Measurements from ENCODE around the gene SMAD3. TPM values are rescaled to one million over a fixed set of nuclear protein-coding genes. Genes with fewer than 3 reads are reported as not detected.

The SMAD3 gene
- total RNA-seq, 2 donors from 2014 or later, result 47.9 to 78.5 TPM

GRCh38 chr15:67063689-67064606, 1.5 kb upstream of the SMAD3 start:
- Histone ChIP-seq H3K36me3 (no peaks in the 10 kb centered on the region), H3K4me1 (ENCODE audit: control insufficient read depth in 1 of 2, low read depth in 2 of 2) (peaks cover 14 to 40% of the 10 kb centered on the region in 2 donors), H3K27me3 (replicated peaks; ENCODE audit: insufficient read depth) (no peaks in the 10 kb centered on the region), H3K9me3 (no peaks in the 10 kb centered on the region), H3K4me3 (no peak overlapping the region), H3K27ac (peak overlapping the region; percentile 72 to 89)
- TF ChIP-seq CTCF (IDR thresholded peaks at IDR 0.05), result no peak
- ATAC-seq (ENCODE audit: insufficient number of reproducible peaks, low FRiP score, low read depth) (no peak), DNase-seq (ENCODE audit: low spot score) (no peak)

GRCh38 chr15:67064607-67065530, 533 bp upstream of the SMAD3 start:
- H3K27me3 ChIP-seq (replicated peaks; ENCODE audit: insufficient read depth), result no peaks in the 10 kb centered on the region
- H3K36me3 ChIP-seq, result no peaks in the 10 kb centered on the region
- ATAC-seq (ENCODE audit: insufficient number of reproducible peaks, low FRiP score, low read depth) (no peak), DNase-seq (ENCODE audit: low spot score) (no peak)
- peak overlapping the region; percentile 94 for H3K4me3 ChIP-seq
- no peaks in the 10 kb centered on the region for H3K9me3 ChIP-seq
- H3K4me1 ChIP-seq (ENCODE audit: control insufficient read depth in 1 of 2, low read depth in 2 of 2), result peaks cover 18 to 40% of the 10 kb centered on the region in 2 donors
- peak overlapping the region; percentile 72 to 89 for H3K27ac ChIP-seq
- no peak for TF ChIP-seq CTCF (IDR thresholded peaks at IDR 0.05)

- Histone ChIP-seq H3K4me3 (peak overlapping the region; percentile 94), H3K27ac (peak overlapping the region; percentile 95), H3K4me1 (ENCODE audit: control insufficient read depth in 1 of 2, low read depth in 2 of 2) (peaks cover 22 to 53% of the 10 kb centered on the region in 2 donors), H3K27me3 (replicated peaks; ENCODE audit: insufficient read depth) (no peaks in the 10 kb centered on the region), H3K36me3 (no peaks in the 10 kb centered on the region), H3K9me3 (no peaks in the 10 kb centered on the region)
- DNase-seq (ENCODE audit: low spot score), result no peak
- no peak for ATAC-seq (ENCODE audit: insufficient number of reproducible peaks, low FRiP score, low read depth)
- no peak for TF ChIP-seq CTCF (IDR thresholded peaks at IDR 0.05)
Measured at GRCh38 chr15:67066041-67066958, 898 bp downstream of the SMAD3 start.

- H3K4me3 ChIP-seq, result peak overlapping the region; percentile 94
- no peak for DNase-seq (ENCODE audit: low spot score)
- H3K27me3 ChIP-seq (replicated peaks; ENCODE audit: insufficient read depth), result no peaks in the 10 kb centered on the region
- H3K36me3 ChIP-seq, result no peaks in the 10 kb centered on the region
- no peak for TF ChIP-seq CTCF (IDR thresholded peaks at IDR 0.05)
- H3K27ac ChIP-seq, result peak overlapping the region; percentile 95
- peaks cover 22 to 55% of the 10 kb centered on the region in 2 donors for H3K4me1 ChIP-seq (ENCODE audit: control insufficient read depth in 1 of 2, low read depth in 2 of 2)
- no peaks in the 10 kb centered on the region for H3K9me3 ChIP-seq
- no peak for ATAC-seq (ENCODE audit: insufficient number of reproducible peaks, low FRiP score, low read depth)
Measured at GRCh38 chr15:67066959-67067853, 1.8 kb downstream of the SMAD3 start.
